Stimulated activated CD4-positive, alpha-beta T cell treated with anti-CD3 and anti-CD28 coated beads, Interleukin-4, amount 100 ng/mL, for 24 hours (primary cell): Measurements from ENCODE around the gene MTARC1.

Experiments
- DNase-seq: peaks from one replicate; pipeline ENCODE4 v3.0.0-alpha.2; 2020

Gene MTARC1

DNA sequence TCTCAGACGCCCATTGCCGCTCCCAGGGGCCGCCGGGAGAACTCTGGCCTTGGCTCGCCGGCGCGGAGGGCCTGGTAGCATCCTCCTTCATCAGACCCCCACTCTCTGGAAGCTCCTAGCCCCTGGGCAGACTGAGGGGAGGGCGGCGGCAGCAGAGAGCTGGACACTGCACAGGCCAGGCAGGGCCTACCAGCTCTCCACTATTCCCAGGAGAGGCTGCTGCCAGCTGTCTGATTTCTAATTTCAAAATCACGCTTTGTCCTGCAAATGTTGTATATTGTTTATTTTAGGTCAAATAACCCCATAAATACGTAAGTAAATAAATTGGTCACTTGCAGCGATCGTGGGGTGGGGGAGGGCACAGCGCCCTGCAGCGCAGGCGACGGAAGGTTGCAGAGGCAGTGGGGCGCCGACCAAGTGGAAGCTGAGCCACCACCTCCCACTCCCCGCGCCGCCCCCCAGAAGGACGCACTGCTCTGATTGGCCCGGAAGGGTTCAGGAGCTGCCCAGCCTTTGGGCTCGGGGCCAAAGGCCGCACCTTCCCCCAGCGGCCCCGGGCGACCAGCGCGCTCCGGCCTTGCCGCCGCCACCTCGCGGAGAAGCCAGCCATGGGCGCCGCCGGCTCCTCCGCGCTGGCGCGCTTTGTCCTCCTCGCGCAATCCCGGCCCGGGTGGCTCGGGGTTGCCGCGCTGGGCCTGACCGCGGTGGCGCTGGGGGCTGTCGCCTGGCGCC is at the start of gene MTARC1:
MTARC1 (plus strand) TSS at position 577 of the 732 bp plus-strand sequence; CDS start at position 609, 32 bp downstream.
- no peak for DNase-seq

- no peak for DNase-seq
These were observed 45.4 kb upstream of the MTARC1 start for GRCh38 chr1:220741349-220741748.

- no peak for DNase-seq
These were observed 44.9 kb upstream of the MTARC1 start for GRCh38 chr1:220741825-220742224.

GRCh38 chr1:220742520-220742919 is 44.2 kb upstream of the MTARC1 start:
- DNase-seq = no peak

DNA sequence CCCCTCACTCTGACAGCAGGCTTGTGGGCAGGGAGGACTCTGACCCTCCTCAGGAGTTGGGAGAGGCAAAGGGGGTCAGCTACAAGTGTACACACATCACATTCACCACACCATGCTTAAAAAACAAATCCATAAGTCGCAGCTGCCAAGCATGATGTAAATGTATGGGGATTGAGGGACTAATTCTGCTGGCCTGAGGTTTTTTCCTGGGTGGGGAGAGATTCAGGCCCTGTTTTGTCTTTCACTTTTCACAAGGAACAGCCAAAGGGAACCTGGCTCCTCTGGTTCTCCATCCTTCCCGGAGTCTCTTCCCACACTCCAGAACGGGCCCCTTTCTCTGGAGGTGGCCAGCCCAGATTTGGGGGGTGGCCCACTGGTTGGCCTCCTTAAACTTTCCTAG is 39.9 kb upstream of the MTARC1 start:
- no peak for DNase-seq

GRCh38 chr1:220747437-220748088 is 39.1 kb upstream of the MTARC1 start:
- no peak for DNase-seq

DNA sequence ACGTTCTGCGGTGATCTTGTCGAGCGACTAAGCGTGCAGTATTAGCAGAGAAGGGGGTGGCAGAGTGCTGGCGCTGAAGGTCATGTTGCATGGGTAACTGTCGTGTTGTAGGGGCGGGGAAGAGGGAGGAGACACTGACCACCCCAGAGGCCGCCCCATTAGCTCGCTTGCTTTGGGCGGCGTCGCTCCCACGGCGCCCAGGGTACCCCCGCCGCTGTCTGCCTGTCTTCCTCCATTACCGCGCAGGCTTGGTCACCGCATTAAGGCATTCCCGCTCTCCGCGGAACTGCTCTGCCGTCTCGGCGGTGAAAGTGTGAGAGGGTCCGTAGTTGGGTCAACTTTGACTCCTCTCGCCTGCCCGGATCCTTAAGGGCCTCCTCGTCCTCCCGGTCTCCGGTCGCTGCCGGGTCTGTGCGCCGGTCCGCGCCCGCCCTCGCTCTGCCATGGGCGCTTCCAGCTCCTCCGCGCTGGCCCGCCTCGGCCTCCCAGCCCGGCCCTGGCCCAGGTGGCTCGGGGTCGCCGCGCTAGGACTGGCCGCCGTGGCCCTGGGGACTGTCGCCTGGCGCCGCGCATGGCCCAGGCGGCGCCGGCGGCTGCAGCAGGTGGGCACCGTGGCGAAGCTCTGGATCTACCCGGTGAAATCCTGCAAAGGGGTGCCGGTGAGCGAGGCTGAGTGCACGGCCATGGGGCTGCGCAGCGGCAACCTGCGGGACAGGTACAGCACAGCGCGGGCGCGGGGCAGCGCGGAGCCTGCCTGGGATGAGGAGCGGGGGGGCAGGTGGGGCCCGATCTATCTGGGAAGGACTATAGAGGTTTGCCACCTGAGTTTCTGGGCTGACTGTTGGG is 38.4 kb upstream of the MTARC1 start, which contains the start of gene MTARC2:
MTARC2 (plus strand) TSS at position 234 of the 846 bp plus-strand sequence; CDS start at position 444, 210 bp downstream.
- no peak for DNase-seq

- DNase-seq = no peak
These were observed 37.8 kb upstream of the MTARC1 start for GRCh38 chr1:220748936-220749335.

DNA sequence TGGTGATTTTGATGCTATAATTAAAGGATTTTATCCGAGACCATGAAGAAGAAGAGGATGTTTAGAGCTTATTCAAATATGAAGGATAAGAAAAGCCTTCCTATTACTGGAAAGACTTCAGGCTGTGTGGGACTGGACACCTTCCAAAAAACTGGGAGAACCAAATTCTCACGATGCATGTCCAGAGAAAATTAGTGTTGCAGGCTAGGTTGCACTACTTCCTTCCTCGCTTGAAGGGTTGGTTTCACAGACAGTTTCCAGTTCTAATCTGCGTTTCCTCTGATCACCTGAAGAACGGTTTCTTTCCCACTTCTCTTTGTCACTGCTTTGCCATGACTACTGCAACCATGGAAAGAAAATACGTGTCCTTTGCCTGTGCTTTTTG is 36.6 kb upstream of the MTARC1 start:
- DNase-seq = no peak

DNA sequence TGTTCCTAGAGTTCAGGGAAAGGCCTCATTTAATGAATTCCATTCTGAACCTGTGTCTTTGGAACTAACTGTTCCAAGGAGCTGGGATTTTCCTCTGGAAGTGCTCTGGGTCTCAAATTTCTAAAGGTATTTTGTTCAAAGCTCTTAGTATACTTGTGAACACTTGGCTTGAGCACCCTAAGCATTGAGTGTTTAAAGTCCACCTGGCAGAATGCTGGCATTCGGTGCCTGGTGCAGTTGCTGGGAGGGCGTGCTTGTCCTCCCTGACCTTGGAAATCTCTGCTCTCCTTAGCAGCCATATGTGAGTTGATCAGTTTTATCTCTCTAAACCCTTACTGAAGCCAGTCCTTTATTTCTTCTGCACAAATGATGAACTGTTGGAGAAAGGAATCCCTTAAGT is 35.6 kb upstream of the MTARC1 start:
- DNase-seq = no peak

DNA sequence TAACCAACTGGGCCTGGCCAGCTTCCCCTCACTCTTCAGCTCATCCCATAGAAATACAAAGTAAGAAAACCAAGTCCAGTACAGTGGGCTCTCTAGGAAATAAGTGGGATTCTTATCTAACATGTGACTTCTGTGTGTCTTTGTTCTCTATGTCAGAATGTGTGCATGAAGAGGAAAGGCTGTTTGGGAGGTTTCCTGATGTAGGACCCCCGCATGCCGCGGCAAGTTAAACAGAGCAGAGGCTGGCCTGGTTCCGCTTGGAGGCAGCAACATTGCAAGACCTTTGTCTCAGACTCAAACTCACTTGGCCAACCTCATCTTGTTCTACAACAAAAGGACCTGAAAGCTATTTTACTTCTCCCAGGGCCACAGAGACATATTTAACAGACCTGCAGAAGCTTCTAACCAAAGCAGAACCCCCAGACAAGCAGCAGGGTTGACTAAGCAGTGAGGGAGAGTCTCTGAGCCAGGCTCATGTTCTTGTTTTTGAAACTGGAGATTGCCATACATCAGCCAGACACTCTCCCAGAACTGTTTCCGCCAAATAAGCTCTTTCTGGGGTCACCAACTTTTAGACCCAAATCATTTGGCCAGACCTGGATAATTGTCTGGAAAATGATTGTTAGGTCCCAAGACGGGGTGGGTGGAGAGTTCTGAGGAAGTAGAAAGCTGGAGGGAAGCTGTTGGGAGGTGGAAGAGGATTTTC is 32.3 kb upstream of the MTARC1 start:
- DNase-seq = no peak

- no peak for DNase-seq
These were observed 31.8 kb upstream of the MTARC1 start for GRCh38 chr1:220754918-220755295.

DNA sequence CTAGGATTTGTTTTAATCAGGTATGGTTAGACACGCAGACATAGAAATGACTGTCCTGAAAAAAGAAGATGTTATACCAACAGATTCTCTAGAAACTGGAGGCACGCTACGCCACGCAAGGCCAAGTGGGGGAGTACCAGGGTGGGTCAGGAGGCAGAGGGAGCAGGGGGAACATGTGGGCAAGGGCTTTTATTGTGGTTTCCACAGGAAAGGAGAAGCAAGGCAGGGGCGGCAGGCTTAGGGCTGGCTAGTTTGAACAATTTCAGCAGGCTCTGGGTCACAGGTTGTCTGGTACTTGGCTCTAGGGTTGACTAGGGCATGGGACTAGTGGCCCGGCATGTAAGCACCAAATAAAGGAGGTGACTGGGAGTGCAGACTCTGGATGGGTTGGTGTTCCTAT is 31.4 kb upstream of the MTARC1 start:
- DNase-seq = no peak

DNA sequence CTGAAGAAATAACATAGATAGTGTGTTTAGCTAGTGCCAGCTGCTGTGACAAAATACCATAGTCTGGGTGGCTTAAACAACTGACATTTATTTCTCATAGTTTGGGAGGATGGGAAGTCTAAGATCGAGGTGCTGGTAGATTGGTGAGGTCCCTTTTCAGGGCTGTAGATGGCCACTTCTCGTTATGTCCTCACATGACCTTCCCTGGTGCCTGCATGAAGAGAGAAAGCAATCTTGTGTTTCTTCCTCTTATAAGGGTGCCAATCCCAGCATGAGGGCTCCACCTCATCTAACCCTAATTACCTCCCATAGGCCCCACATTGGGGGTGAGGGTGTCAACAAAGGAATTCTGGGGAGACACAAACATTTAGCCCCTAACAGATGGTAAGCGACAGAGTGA is 29.3 kb upstream of the MTARC1 start:
- no peak for DNase-seq

DNA sequence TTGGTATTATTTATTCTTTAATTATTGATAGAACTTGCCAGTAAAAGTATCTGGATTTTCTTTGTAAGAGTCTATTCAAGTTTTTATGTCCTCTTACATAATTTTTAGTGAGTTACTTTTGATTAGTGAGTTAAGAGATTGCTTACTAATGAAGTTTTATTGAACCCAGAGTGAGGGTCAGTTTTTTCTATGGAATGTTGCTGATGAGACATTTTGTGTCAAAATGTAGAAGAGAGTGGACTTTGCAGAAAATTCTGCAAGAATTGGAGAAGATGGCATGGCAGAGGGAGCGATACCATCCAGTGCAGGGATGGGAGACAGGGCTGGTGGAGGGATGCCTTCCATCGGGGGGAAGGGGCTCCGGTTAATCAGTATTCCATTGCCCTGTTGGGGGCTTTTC is 27.6 kb upstream of the MTARC1 start:
- no peak for DNase-seq

DNA sequence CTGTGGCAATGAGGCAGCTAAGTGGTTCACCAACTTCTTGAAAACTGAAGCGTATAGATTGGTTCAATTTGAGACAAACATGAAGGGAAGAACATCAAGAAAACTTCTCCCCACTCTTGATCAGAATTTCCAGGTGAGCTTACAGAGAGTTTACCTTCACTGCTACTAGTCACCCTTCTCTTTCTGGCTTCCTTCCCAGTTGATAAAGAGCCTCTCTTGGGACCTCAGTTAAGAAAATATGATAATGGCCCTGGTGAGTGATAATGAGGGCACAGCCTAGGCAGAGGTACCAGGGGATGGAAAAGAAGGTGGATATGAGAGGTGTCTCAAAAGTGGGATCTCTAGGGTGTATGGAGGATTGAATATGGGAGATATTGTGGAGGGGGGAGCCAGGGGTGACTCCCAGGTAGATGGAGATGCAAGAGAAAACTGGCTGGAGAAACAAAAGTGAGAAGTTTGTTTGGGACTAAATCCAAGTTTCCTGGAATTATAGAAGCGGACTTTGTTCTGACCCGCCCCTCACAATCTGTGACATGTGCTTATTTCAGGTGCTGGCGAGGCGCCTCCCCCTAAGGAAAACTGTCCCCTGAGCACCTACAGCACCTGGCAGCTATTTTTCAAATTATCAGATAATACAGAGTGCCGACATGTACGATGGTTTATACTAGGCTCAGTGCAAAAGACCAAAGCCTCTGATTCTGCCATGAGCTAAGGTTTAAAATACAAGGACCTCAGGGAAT is 24.9 kb upstream of the MTARC1 start:
- no peak for DNase-seq

DNA sequence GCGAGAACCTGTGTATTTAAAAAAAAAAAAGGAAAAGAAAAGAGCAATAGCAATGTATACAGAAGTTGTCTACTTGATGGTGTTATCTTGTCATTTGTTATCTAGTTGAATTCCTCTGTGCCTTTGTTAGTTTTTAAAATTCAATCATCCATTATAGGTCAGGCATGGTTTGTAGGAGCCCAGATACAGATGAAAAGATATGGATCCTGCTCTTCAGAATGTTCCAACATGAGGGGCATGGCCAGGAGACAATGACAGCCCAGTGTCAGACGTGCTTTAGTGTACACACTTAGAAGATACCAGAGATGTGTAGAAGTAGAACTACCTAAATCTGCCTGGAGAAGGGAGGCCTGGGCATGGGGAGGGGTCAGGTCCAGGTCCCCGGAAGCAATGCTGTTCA is 22.0 kb upstream of the MTARC1 start:
- no peak for DNase-seq

- no peak for DNase-seq
These were observed 19.2 kb upstream of the MTARC1 start for GRCh38 chr1:220767312-220768125.

GRCh38 chr1:220768126-220768601 is 18.5 kb upstream of the MTARC1 start:
- DNase-seq = no peak

- no peak for DNase-seq
These were observed 17.5 kb upstream of the MTARC1 start for GRCh38 chr1:220769205-220769604.

DNA sequence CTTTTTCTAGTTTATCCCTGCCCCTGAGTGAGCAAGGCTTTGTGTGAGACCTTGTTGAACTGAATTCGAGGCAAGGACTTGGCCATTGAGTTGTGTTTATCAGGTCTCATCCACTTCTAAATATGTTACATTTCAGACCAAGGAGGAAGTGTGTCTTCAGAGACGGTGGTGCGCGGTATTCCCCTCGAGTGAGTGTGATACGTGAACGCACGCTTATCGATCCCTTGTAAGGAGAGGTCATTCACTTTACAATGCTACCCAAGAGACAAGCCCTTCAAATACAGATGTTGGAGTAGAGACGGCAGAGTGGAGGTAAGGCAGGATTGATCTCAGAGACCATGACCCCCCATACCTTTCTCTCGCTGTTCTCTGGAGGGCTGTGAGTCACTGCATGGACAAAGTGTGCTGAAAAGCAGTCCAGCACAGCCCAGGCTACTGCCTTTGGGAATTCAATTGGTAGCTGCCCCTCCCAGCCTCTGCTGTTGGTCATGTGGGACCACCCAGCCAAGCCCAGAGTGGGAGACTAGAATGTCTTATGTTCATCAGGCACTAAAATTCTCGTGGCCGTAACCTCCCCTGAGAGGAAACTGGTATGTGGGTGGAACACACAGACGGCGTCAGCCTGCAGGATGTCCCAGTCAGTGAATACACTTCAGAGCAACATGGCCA is 16.3 kb upstream of the MTARC1 start:
- DNase-seq = no peak
